ENCODE measurements around the gene MBTPS1.

Gene MBTPS1

GRCh38 chr16:84138500-84138823 is 21.7 kb upstream of the MBTPS1 start:
- TF ChIP-seq CREB5 (CRISPR knock-in tag; IDR thresholded peaks at IDR 0.05; ENCODE audit: low read depth) = no peak
- TF ChIP-seq ZNF565 (CRISPR knock-in tag; conservative IDR thresholded peaks at IDR 0.05; ENCODE audit: low read depth) = no peak
- TF ChIP-seq GLIS3 (CRISPR knock-in tag; IDR thresholded peaks at IDR 0.05) = no peak
- TF ChIP-seq, protein P1, sequence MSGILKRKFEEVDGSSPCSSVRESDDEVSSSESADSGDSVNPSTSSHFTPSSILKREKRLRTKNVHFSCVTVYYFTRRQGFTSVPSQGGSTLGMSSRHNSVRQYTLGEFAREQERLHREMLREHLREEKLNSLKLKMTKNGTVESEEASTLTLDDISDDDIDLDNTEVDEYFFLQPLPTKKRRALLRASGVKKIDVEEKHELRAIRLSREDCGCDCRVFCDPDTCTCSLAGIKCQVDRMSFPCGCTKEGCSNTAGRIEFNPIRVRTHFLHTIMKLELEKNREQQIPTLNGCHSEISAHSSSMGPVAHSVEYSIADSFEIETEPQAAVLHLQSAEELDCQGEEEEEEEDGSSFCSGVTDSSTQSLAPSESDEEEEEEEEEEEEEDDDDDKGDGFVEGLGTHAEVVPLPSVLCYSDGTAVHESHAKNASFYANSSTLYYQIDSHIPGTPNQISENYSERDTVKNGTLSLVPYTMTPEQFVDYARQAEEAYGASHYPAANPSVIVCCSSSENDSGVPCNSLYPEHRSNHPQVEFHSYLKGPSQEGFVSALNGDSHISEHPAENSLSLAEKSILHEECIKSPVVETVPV (CRISPR knock-in tag; IDR thresholded peaks at IDR 0.05) = no peak
- no peak for TF ChIP-seq ARNTL (CRISPR knock-in tag; IDR thresholded peaks at IDR 0.05; ENCODE audit: borderline replicate concordance, low read depth)
- TF ChIP-seq ZFP3 (CRISPR knock-in tag; IDR thresholded peaks at IDR 0.05) = no peak
- TF ChIP-seq ZFP30 (CRISPR knock-in tag; IDR thresholded peaks at IDR 0.05) = no peak
- no peak for TF ChIP-seq OSR1 (CRISPR knock-in tag; IDR thresholded peaks at IDR 0.05)
- TF ChIP-seq ZNF8 (CRISPR knock-in tag; IDR thresholded peaks at IDR 0.05) = no peak
- no peak for ATAC-seq

GRCh38 chr16:84137769-84138357 is 21.1 kb upstream of the MBTPS1 start:
- TF ChIP-seq ESRRG (CRISPR knock-in tag; IDR thresholded peaks at IDR 0.05) (no peak), ZNF70 (CRISPR knock-in tag; IDR thresholded peaks at IDR 0.05) (no peak), ISL1 (CRISPR knock-in tag; IDR thresholded peaks at IDR 0.05) (no peak), SNAI2 (CRISPR knock-in tag; IDR thresholded peaks at IDR 0.05) (no peak)
- no peak for ATAC-seq

DNA sequence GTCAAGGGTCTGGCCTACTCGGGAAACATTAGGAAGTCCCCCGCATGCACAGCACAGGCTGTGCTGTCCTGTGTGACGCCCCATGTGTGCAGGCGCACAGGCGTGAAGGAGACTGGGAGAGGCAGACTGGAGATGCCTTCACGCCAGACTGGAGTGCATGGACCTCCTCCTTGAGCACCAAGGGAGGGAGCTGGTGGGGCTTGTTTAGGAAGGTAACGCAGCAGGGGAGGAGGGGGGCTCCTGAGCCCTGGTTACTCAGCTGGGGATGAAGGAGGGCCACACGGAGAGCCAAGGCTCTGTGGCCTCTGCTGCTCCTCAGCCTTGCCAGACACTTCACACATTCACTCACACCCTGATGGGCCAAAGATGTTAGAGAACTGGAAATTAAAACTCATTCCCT is 20.5 kb upstream of the MBTPS1 start:
- TF ChIP-seq ZFP3 (CRISPR knock-in tag; IDR thresholded peaks at IDR 0.05) (no peak), ZC3H10 (CRISPR knock-in tag; IDR thresholded peaks at IDR 0.05) (no peak), TSHZ2 (CRISPR knock-in tag; IDR thresholded peaks at IDR 0.05) (no peak), ZNF70 (CRISPR knock-in tag; IDR thresholded peaks at IDR 0.05) (no peak), TCF4 (CRISPR knock-in tag; IDR thresholded peaks at IDR 0.05; ENCODE audit: borderline replicate concordance) (no peak), ZNF8 (CRISPR knock-in tag; IDR thresholded peaks at IDR 0.05) (no peak), ISL1 (CRISPR knock-in tag; IDR thresholded peaks at IDR 0.05) (no peak), ZFP30 (CRISPR knock-in tag; IDR thresholded peaks at IDR 0.05) (no peak), BACH2 (CRISPR knock-in tag; IDR thresholded peaks at IDR 0.05; ENCODE audit: borderline replicate concordance) (no peak), TOX (CRISPR knock-in tag; IDR thresholded peaks at IDR 0.05; ENCODE audit: borderline replicate concordance) (no peak), GLIS3 (CRISPR knock-in tag; IDR thresholded peaks at IDR 0.05) (no peak), PPARA (CRISPR knock-in tag; IDR thresholded peaks at IDR 0.05; ENCODE audit: borderline replicate concordance) (no peak)
- TF ChIP-seq, protein P2, sequence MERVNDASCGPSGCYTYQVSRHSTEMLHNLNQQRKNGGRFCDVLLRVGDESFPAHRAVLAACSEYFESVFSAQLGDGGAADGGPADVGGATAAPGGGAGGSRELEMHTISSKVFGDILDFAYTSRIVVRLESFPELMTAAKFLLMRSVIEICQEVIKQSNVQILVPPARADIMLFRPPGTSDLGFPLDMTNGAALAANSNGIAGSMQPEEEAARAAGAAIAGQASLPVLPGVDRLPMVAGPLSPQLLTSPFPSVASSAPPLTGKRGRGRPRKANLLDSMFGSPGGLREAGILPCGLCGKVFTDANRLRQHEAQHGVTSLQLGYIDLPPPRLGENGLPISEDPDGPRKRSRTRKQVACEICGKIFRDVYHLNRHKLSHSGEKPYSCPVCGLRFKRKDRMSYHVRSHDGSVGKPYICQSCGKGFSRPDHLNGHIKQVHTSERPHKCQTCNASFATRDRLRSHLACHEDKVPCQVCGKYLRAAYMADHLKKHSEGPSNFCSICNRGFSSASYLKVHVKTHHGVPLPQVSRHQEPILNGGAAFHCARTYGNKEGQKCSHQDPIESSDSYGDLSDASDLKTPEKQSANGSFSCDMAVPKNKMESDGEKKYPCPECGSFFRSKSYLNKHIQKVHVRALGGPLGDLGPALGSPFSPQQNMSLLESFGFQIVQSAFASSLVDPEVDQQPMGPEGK (CRISPR knock-in tag; IDR thresholded peaks at IDR 0.05; ENCODE audit: borderline replicate concordance) = no peak
- no peak for ATAC-seq

DNA sequence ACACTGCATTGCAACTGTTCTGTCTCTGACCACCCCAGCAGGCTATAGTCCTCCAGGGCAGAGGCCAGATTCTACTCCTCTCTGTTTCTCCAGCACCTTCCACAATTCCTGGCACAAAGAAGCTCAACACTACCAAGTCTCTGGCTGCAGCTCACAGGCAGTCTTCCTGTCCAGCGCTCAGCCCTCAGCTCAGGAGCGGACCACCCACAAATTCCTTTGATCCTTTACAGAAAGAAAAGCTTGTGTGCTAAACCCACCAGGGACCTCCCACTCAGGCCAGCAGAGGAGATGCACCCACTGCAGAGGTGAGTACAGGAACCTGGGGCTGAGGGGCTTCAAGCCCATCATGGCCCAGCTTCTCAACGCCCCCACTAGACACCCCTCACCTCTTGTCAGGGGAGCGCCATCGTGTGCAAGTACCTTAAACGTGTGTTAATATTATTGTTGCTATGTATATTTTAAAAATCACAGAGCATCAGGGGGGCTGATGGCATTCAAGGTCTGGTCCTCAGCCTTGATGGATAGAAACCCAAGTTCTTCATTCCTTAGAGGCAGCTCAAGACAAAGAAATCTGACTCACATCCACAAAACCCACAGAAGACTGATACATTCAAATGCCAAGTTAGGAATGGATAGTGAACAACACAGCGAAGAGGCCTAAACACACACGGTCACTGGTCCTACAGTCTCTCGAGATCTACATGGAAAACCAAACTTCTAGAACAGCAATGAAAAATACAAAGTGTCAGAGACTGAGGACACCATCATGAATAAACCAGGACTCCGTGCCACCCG is 19.8 kb upstream of the MBTPS1 start:
- TF ChIP-seq ZNF8 (CRISPR knock-in tag; IDR thresholded peaks at IDR 0.05) (no peak), SNAI2 (CRISPR knock-in tag; IDR thresholded peaks at IDR 0.05) (no peak), ZFP3 (CRISPR knock-in tag; IDR thresholded peaks at IDR 0.05) (no peak), ZNF70 (CRISPR knock-in tag; IDR thresholded peaks at IDR 0.05) (no peak), ZC3H10 (CRISPR knock-in tag; IDR thresholded peaks at IDR 0.05) (no peak), GLIS3 (CRISPR knock-in tag; IDR thresholded peaks at IDR 0.05) (no peak), ESRRG (CRISPR knock-in tag; IDR thresholded peaks at IDR 0.05) (no peak), ZFP30 (CRISPR knock-in tag; IDR thresholded peaks at IDR 0.05) (no peak), PPARA (CRISPR knock-in tag; IDR thresholded peaks at IDR 0.05; ENCODE audit: borderline replicate concordance) (no peak), OSR1 (CRISPR knock-in tag; IDR thresholded peaks at IDR 0.05) (no peak), ISL1 (CRISPR knock-in tag; IDR thresholded peaks at IDR 0.05) (no peak), BACH2 (CRISPR knock-in tag; IDR thresholded peaks at IDR 0.05; ENCODE audit: borderline replicate concordance) (no peak)
- TF ChIP-seq, protein P2 (CRISPR knock-in tag; IDR thresholded peaks at IDR 0.05; ENCODE audit: borderline replicate concordance) = no peak
- TF ChIP-seq, protein P1 (CRISPR knock-in tag; IDR thresholded peaks at IDR 0.05) = no peak
- no peak for ATAC-seq
